Peyer's patch (tissue), 4 donors: ENCODE measurements around the gene NRXN3. TPM values are rescaled to one million over a fixed set of nuclear protein-coding genes. Genes with fewer than 3 reads are reported as not detected.

Experiments
- DNase-seq, 3 donors: peaks; one replicate each; pipeline ENCODE4 v3.0.0-alpha.2; 2017 to 2019
- H3K27ac ChIP-seq, 4 donors: fragments of 200-600 bp; sonication (generic); one replicate each; pipeline ENCODE4 v1.5.1; 2016 to 2019
- H3K27me3 ChIP-seq, 2 donors: fragments of 200-600 bp; sonication (generic); one replicate each; pipeline ENCODE4 v1.5.1; 2019
- H3K36me3 ChIP-seq, 3 donors: fragments of 200-600 bp; sonication (generic); one replicate each; pipeline ENCODE4 v1.5.1; 2016 to 2019
- H3K4me1 ChIP-seq, 4 donors: fragments of 200-600 bp; sonication (generic); one replicate each; pipeline ENCODE4 v1.5.1; 2016 to 2019
- H3K4me3 ChIP-seq, 4 donors: fragments of 200-600 bp; sonication (generic); 1 replicate in 3 of 4; 2 replicates in 1 of 4; pipeline ENCODE4 v1.5.1; 2016 to 2019; ENCODE audit warnings: mild to moderate bottlenecking in 1 of 4
- H3K9me3 ChIP-seq, 4 donors: fragments of 200-600 bp; sonication (generic); one replicate each; pipeline ENCODE4 v1.5.1; 2016 to 2019; ENCODE audit warnings: mild to moderate bottlenecking in 1 of 4
- POLR2A ChIP-seq, 2 donors: fragments of 450-650 bp; IDR thresholded peaks; one replicate each; pipeline ENCODE4 v1.5.1; 2017; ENCODE audit warnings: antibody characterized with exemption in 2 of 2, mild to moderate bottlenecking in 2 of 2, moderate library complexity in 2 of 2
- total RNA-seq, 4 donors: library from RNA; depleted of rRNA; stranded (reverse); fragments of >200 nt; gene quantifications; one replicate each; pipeline ENCODE4 v1.1.0, GENCODE V29; 2016
- TF ChIP-seq, protein P1 (sequence below), 6 experiments: fragments of 450-650 bp in 4 of 6; fragments of 200-600 bp in 2 of 6; sonication (generic) in 1 of 6; IDR thresholded peaks; one replicate each; pipeline ENCODE4 v1.5.1; 2017 to 2019; ENCODE audit warnings: antibody characterized with exemption in 6 of 6, mild to moderate bottlenecking in 3 of 6, moderate library complexity in 1 of 6

NRXN3 gene
- total RNA-seq, 4 donors from 2014 or later: 1.6 to 10.2 (median 4.4) TPM

DNA sequence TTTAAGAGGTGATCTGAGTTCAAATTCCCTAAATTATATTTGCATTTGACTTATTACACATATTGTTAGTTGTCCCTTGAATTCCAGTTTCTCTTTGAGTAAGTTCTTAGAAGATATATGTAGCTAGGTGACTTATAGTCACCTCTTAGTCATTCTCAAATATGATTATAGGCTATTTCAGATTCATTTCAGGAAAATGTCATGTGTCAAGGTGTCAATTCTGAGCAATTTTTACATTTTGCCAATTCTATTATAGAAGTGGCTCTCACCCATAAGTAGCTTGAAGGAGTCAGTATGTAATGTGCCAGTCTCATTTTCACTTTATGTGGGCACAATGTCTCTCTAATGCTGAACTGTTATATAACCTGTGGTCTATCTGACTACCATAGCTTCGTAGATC lies 1417.7 kb downstream of the NRXN3 start:
- Histone ChIP-seq H3K27ac (no peak overlapping the region), H3K9me3 (no peaks in the 10 kb centered on the region), H3K27me3 (no peaks in the 10 kb centered on the region), H3K4me3 (no peak overlapping the region), H3K4me1 (no peaks in the 10 kb centered on the region), H3K36me3 (no peaks in the 10 kb centered on the region)
- TF ChIP-seq, protein P1, sequence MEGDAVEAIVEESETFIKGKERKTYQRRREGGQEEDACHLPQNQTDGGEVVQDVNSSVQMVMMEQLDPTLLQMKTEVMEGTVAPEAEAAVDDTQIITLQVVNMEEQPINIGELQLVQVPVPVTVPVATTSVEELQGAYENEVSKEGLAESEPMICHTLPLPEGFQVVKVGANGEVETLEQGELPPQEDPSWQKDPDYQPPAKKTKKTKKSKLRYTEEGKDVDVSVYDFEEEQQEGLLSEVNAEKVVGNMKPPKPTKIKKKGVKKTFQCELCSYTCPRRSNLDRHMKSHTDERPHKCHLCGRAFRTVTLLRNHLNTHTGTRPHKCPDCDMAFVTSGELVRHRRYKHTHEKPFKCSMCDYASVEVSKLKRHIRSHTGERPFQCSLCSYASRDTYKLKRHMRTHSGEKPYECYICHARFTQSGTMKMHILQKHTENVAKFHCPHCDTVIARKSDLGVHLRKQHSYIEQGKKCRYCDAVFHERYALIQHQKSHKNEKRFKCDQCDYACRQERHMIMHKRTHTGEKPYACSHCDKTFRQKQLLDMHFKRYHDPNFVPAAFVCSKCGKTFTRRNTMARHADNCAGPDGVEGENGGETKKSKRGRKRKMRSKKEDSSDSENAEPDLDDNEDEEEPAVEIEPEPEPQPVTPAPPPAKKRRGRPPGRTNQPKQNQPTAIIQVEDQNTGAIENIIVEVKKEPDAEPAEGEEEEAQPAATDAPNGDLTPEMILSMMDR (IDR thresholded peaks at IDR 0.05): no peak
- no peak for DNase-seq

DNA sequence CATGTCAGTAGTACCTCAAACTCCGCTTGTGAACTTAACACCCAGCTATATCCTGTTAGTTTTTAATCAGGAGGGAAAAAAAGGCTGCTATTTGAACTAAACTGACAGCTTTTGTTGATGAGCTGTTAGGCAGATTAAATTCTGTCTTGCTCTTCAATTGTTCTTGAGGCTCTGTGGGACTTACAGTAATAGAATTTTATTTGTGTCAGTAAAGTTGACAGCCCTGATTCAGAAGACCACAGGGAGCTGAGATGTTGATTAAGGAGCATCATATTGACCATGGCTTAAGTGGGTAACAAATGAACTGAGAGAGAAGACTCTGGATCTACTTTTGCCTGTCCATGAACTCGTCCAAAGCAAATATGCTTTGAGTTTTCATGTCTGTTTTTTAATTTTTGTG lies 1418.2 kb downstream of the NRXN3 start:
- Histone ChIP-seq H3K27ac (no peak overlapping the region), H3K27me3 (no peaks in the 10 kb centered on the region), H3K36me3 (no peaks in the 10 kb centered on the region), H3K9me3 (no peaks in the 10 kb centered on the region), H3K4me3 (no peak overlapping the region), H3K4me1 (no peaks in the 10 kb centered on the region)
- no peak for TF ChIP-seq POLR2A (IDR thresholded peaks at IDR 0.05)
- TF ChIP-seq, protein P1 (IDR thresholded peaks at IDR 0.05): no peak
- no peak for DNase-seq

DNA sequence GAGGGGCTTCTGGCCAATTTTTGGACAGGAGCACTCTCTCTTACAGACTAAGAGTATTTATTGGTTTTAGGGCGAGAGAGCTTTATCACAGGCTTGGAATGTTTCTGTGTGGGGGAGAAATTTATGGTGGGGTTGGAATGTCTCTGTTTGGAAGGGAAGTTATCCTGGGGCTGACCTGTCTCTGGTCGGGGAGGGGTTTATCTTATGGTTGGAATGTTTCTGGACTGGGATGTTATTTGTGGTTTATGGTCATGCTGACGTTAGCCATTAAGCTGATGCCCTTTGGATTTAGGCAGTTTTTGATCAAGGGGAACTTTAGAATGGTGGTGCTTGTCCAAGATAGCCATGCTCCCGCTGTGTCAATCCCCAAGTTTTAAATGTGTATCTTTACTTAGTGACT lies 1426.4 kb downstream of the NRXN3 start:
- no peaks in the 10 kb centered on the region for H3K27me3 ChIP-seq
- no peaks in the 10 kb centered on the region for H3K9me3 ChIP-seq
- no peak for DNase-seq

DNA sequence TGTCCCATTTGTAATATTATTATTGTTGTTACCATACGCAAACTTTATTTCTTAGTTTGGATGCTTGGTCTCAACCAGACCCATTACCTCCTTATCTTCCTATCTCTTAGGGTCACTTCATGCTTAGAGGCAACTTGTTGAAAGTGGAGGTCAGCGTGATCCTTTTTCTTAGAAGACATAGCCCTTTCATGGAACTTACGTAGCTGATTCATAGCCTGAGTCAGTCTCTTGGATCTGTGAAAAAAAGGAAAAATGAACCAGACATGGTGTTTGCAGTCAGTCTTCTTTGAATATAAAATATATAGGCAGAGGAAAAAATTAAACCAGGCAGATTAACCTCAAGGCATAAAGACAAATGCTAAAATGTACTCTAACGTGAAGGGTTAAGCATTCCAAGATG lies 1427.4 kb downstream of the NRXN3 start:
- Histone ChIP-seq H3K27me3 (no peaks in the 10 kb centered on the region), H3K9me3 (no peaks in the 10 kb centered on the region), H3K4me3 (no peak overlapping the region), H3K27ac (no peak overlapping the region), H3K4me1 (no peaks in the 10 kb centered on the region), H3K36me3 (no peaks in the 10 kb centered on the region)
- DNase-seq: no peak
- TF ChIP-seq, protein P1 (IDR thresholded peaks at IDR 0.05): no peak
- TF ChIP-seq POLR2A (IDR thresholded peaks at IDR 0.05): no peak

More for the DNA sequence above, 1426.4 kb downstream of the NRXN3 start:
- H3K27ac ChIP-seq: no peak overlapping the region
- no peak overlapping the region for H3K4me3 ChIP-seq
- no peaks in the 10 kb centered on the region for H3K4me1 ChIP-seq
- no peak for TF ChIP-seq POLR2A (IDR thresholded peaks at IDR 0.05)
- TF ChIP-seq, protein P1 (IDR thresholded peaks at IDR 0.05): no peak
- H3K36me3 ChIP-seq: no peaks in the 10 kb centered on the region

DNA sequence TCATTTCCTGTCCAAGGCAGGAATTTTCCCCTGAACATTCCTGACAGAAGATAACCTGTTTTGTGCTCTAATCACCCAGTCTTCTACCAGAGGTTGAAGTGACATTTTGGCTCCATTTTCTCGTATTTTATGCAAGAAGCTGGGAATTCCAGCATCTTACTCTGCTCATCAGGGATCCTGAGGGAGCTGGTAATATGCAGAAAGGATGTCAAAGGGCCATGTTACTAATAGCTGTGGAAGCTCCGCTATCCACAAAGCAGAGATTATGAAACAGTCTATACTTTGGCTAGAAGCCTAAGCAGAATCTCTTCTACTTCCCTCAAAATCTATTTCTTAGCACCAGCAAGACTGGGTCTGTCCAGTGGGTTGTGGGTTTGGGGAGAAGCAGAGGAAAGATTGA lies 1428.2 kb downstream of the NRXN3 start:
- H3K27ac ChIP-seq: no peak overlapping the region
- no peak for DNase-seq
- no peak overlapping the region for H3K4me3 ChIP-seq
- no peaks in the 10 kb centered on the region for H3K27me3 ChIP-seq
- H3K9me3 ChIP-seq: no peaks in the 10 kb centered on the region
- no peak for TF ChIP-seq POLR2A (IDR thresholded peaks at IDR 0.05)
- TF ChIP-seq, protein P1 (IDR thresholded peaks at IDR 0.05): no peak
- H3K4me1 ChIP-seq: no peaks in the 10 kb centered on the region
- H3K36me3 ChIP-seq: no peaks in the 10 kb centered on the region

DNA sequence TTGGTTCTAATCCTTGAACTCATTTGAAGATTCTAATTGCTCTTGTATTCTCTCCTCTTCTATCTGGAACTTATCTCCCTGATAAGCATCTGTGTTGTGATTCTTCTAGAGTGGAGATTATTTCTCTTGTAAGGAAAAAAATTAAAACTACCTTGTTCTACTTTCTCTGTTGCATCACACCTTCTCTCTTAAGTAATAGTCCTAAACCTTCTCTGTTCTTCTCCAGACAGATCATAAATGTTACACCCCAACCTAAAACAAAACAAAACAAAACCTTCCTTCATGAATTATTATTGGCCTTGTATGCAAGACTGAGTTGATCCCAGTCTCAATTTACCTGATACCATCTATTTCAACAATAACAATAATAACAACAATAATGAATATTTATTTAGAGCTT lies 1429.1 kb downstream of the NRXN3 start:
- H3K36me3 ChIP-seq: no peaks in the 10 kb centered on the region
- no peaks in the 10 kb centered on the region for H3K27me3 ChIP-seq
- no peaks in the 10 kb centered on the region for H3K9me3 ChIP-seq
- no peak for DNase-seq
- no peak overlapping the region for H3K4me3 ChIP-seq
- TF ChIP-seq POLR2A (IDR thresholded peaks at IDR 0.05): no peak
- TF ChIP-seq, protein P1 (IDR thresholded peaks at IDR 0.05): no peak
- H3K27ac ChIP-seq: no peak overlapping the region
- no peaks in the 10 kb centered on the region for H3K4me1 ChIP-seq
